Measurements from ENCODE around the gene TMC5.
A peak's percentile ranks its signal among the peaks of the same experiment; 100 is the strongest.

Gene TMC5

DNA sequence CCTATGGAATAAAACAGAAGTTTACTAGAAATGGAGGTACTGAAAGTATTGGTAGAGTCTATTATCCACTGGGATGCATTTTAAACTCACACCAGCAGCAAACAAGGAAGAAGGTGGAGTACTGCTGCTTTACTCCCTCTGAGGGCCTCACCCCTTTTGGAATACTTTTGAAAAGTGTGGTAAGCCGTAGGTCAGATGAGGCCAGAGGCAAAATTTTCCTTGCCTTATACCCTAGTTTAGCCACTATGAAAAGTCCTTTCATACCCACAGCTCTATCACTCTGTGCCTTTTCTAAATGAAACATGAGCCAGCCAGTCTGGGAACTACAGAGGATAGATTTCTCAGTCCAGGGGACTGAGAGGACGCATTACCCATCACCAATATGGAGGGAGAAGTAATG lies 90.2 kb downstream of the TMC5 start:
- DNase-seq (ENCODE audit: low spot score) = no peak

DNA sequence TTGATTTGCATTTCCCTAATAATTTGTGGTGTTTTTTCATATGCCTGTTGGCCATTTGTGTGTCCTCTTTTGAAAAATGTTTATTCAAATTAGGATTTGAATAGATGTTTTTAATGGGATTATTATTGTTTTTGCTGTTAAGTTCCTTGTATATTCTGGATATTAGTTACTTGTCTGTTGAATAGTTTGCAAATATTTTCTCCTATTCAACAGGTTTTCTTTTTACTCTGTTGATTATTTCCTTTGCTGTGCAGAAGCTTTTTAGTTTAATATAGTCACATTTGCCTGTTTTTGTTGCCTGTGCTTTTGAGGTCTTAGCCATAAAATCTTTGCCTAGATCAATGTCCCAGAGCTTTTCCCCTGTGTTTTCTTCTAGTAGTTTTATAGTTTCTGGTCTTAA lies 94.6 kb downstream of the TMC5 start:
- DNase-seq (ENCODE audit: low spot score) = no peak

DNA sequence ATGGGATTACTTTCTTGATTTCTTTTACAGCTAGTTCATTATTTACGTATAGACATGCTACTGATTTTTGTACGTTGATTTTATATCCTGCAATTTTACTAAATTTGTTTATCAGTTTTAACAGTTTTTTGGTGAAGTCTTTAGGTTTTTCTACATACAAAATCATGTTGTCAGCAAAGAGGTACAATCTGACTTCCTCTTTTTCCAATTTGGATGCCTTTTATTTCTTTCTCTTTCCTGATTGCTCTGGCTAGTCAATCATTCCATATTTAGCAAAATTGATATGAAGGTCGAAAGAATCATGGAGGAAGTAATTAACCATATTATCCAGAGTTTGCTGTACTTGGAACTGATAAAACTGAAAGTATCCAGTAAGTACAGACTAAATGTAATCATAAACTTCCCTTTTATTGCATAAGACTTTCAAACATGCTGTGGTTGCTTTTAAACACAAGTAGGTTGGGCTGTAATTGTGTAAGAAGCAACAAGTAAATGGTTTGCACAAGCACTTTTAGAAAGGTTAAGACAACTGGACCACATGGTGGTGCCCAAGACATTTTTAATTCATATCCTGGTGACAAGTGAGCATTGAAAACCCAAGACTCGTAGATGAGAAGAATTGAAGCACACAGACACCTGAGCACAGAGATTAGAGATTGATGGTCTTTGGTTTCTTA lies 95.8 kb downstream of the TMC5 start:
- DNase-seq (ENCODE audit: low spot score) = no peak

DNA sequence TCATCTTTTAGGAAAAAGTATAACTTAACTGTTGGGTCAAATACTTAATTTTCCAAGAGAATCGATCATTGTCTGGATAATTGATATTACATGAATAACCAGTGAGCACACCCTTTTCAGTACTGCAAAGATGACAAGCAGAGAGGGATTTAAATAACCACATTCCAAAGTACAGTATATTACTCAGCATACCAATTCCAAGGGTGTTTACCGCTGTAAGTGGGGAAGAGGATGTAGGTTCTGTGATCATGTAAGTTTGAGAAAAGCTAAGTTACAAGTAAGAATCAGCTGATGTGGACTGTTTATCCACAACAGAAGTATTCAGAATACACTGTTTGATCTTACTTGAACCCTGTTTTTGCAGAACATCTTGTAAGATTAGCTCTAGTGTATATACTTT lies 98.1 kb downstream of the TMC5 start:
- DNase-seq (ENCODE audit: low spot score) = no peak

- no peak for DNase-seq (ENCODE audit: low spot score)
Measured at GRCh38 chr16:19517424-19518089, 99.9 kb downstream of the TMC5 start.

DNA sequence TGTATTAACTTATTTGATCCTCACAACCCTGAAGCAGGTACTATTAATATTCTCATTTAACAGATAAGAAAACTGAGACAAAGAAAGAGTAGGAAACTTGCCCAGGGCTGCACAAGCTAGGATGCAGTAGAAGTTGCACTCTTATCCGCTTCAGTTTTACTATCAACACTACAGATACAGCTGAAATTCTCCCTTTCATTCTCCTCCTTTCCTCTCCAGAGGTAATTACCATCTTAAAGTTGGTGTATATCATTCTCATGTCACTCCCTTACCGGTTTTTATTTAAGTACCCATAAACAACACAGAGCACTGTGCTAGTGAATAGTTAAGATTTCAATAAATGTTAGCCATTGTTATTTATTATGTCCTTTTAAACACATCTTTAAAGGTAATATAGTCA lies 100.7 kb downstream of the TMC5 start:
- DNase-seq (ENCODE audit: low spot score) = no peak

DNA sequence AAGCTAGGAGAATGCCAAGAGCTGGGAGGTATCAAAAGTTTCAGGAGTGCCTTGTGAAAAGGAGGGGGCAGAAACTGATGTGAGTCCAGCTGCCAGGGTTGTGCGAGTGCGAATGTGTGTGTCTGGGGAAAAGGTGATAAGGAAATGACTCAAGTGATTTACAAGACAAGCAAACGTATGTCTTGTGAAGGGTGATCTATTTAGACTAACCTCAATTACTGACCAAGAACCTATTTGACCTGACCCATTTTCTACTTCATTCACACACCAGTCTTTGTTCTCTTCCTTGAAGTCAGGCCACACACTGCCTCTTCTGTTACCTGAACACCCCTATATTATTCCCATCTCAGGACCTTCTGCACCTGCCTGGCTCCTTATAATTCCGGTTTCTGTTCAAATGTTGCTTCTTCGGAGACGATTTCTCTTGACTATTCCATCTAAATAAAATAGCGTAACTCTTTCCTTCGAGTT lies 103.2 kb downstream of the TMC5 start:
- no peak for DNase-seq (ENCODE audit: low spot score)

- peak; percentile 97 for DNase-seq (ENCODE audit: low spot score)
Measured at GRCh38 chr16:19521471-19522396, 104.1 kb downstream of the TMC5 start, which contains the start of gene GDE1. Gene GDE1, minus strand, starts transcription at chr16:19522098. Its CDS starts 134 bp downstream, at chr16:19521964.

GRCh38 chr16:19522397-19522732 lies 104.7 kb downstream of the TMC5 start:
- DNase-seq (ENCODE audit: low spot score) = no peak

- DNase-seq (ENCODE audit: low spot score) = no peak
Measured at GRCh38 chr16:19522760-19523159, 105.1 kb downstream of the TMC5 start.

DNA sequence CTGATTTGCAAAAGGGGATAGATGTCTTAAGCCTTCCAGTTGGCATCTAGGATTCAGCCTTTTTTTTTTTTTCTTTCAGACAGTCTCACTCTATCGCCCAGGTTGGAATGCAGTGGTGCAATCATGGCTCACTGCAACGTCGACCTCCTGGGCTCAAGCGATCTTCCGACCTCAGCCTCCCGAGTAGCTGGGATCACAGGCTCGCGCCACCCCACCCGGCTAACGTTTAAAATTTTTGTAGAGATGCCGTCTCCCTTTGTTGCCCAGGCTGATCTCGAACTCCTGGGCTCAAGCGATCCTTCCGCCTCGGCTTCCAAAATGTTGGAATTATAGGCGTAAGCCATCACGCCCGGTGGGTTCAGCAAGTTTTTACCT lies 105.5 kb downstream of the TMC5 start:
- no peak for DNase-seq (ENCODE audit: low spot score)

DNA sequence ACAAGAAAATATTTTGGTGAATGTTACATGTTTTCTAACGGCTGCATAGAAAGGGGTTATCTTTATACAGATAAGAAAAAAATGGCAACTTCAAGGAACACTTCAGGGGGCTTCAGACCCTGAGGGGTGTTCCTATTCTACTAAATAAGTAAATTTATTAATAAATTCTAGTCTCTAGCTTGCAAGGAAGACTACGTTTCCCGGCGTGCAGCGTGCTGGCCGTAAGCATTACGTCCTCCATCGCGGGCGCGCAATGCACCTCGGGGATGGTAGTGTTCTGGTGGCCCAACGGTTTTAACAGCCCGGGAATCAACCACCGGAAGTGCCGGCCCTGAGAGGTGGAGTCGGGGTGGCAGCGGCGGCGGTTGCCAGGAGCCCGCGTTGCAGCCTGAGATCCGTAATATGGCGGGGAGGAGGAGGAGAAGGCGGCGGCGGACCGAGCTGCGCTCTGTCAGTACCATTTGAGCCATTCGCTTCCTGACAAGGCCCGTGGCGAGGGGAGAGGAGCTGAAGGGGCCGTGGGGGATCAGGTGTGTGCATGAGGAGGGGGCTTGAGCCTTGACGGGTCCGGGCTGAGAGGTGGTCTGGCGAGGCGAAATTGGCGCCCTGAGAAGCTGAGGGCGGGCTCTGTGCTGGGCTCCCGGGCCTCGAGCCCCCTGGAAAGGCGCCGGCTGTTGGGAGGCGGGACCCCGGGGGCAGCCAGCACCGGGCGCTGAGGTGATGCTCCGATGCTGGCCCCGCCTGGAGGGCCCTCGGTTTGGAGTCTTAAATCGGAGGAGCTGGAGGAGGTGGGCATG lies 106.1 kb downstream of the TMC5 start, which contains the start of gene CCP110:
TSS of gene CCP110 (plus strand) at position 384 of the 797 bp plus-strand sequence. CDS start 3,940 bp downstream, outside the sequence.
- peak; percentile 95 for DNase-seq (ENCODE audit: low spot score)

- DNase-seq (ENCODE audit: low spot score) = no peak
Measured at GRCh38 chr16:19524356-19524615, 106.6 kb downstream of the TMC5 start.

- no peak for DNase-seq (ENCODE audit: low spot score)
Measured at GRCh38 chr16:19524616-19525384, 107.1 kb downstream of the TMC5 start.

DNA sequence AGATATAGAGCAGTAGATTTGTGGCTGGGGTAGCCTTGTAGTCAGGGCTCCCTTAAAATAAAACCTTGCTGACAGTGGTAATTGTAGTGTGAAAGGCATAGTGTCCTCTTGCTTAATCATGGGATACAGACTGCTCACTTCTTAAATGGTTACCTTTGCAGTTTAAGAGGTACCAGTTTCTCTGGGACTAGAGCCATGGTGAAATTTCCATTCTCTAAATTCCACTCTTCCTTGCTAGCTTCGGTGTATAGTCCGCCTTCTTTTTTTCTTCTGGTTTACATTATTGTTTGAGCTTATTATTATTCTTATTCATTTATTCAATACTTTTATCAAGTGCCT lies 107.7 kb downstream of the TMC5 start:
- DNase-seq (ENCODE audit: low spot score) = no peak

DNA sequence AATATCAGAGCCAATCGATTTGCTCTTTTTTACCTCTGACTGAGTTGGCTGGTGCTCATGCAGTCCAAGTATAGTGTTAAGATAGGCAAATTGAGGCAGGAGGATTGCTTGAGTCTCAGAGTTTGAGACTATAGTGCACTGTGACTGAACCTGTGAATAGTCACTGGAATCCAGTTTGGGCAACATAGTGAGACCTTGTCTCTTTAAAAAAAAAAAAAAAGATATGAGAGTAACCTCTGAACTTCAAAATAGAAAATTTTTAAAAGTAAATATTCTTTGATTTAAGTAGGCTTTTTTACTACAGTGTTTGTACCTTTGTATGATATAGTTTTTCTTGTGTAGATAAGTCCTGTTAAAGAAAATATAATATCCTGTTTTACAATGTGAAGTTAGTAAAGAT lies 109.5 kb downstream of the TMC5 start:
- no peak for DNase-seq (ENCODE audit: low spot score)

DNA sequence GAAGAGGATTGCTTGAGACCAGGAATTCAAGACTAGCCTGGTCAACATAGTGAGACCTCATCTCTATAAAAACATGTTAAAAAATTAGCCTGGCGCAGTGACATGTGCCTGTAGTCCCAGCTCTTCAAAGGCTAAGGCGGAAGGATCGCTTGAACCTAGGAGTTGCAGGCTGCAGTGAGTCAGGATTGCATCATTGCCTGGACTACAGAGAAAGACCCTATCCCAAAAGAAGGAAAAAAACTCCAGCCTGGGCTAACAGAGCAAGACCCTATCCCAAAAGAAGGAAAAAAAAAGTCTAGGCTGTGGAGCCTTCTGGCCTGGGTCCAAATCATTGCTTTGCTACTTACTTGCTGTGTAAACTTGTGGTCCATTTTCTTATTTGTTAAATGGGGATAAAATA lies 111.0 kb downstream of the TMC5 start:
- DNase-seq (ENCODE audit: low spot score) = no peak

GRCh38 chr16:19532601-19533000 lies 114.9 kb downstream of the TMC5 start:
- DNase-seq (ENCODE audit: low spot score) = no peak

GRCh38 chr16:19540241-19540970 lies 122.7 kb downstream of the TMC5 start:
- no peak for DNase-seq (ENCODE audit: low spot score)

- DNase-seq (ENCODE audit: low spot score) = no peak
Measured at GRCh38 chr16:19542138-19542821, 124.6 kb downstream of the TMC5 start.
